Parathyroid adenoma (tissue), 2 donors: Measurements from ENCODE around the gene AFMID.

Source experiments
- H2AFZ ChIP-seq: fragments of 300-600 bp; sonication (generic); one replicate; pipeline ENCODE4 v1.7.0; 2017; ENCODE audit warnings: antibody characterized with exemption, mild to moderate bottlenecking
- H3K27ac ChIP-seq: fragments of 300-600 bp; sonication (generic); one replicate; pipeline ENCODE4 v1.7.0; 2017
- H3K27me3 ChIP-seq: fragments of 300-600 bp; sonication (generic); one replicate; pipeline ENCODE4 v1.7.0; 2017; ENCODE audit warnings: low read length; ENCODE audit not compliant: control insufficient read depth, insufficient read depth
- H3K36me3 ChIP-seq: fragments of 300-600 bp; sonication (generic); one replicate; pipeline ENCODE4 v1.7.0; 2017; ENCODE audit warnings: low read length; ENCODE audit not compliant: control insufficient read depth, insufficient read depth
- H3K4me1 ChIP-seq: fragments of 300-600 bp; sonication (generic); one replicate; pipeline ENCODE4 v1.7.0; 2017; ENCODE audit warnings: control low read depth
- H3K4me2 ChIP-seq: fragments of 300-600 bp; sonication (generic); one replicate; pipeline ENCODE4 v1.7.0; 2017; ENCODE audit warnings: low read length
- H3K4me3 ChIP-seq: fragments of 300-600 bp; sonication (generic); one replicate; pipeline ENCODE4 v1.7.0; 2017; ENCODE audit warnings: low read depth, low read length
- H3K79me2 ChIP-seq: fragments of 300-600 bp; sonication (generic); one replicate; pipeline ENCODE4 v1.7.0; 2017; ENCODE audit warnings: control low read depth
- H3K9ac ChIP-seq: fragments of 300-600 bp; sonication (generic); one replicate; pipeline ENCODE4 v1.7.0; 2017; ENCODE audit warnings: mild to moderate bottlenecking
- H3K9me3 ChIP-seq: fragments of 300-600 bp; sonication (generic); one replicate; pipeline ENCODE4 v1.7.0; 2017; ENCODE audit warnings: low read length; ENCODE audit not compliant: control insufficient read depth
- CTCF ChIP-seq: fragments of 300-600 bp; sonication (generic); IDR thresholded peaks from one replicate; pipeline ENCODE4 v1.7.0; 2017; ENCODE audit warnings: antibody characterized with exemption, mild to moderate bottlenecking
- donor health status: primary hyperparathyroidism.

The AFMID gene

DNA sequence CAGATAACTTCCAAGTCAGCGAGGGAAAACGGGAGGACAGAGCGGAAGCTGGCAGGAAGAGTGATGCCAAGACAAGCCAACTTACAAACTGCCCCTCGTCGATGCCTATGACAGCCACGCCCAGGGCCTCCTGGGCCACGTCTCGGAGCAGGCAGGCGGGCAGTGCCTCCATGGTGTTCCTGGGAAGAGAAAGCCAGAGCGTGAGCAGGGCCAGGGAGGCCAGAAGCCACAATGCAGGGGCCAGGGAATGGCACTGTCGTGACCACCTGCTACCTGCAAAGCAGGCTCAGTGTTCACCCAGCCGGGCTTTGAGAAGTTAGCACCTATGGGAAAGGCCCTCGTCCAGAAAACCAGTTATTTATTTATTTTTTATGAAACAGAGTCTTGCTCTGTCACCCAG lies 4.7 kb upstream of the AFMID start:
- no peak for TF ChIP-seq CTCF
- H3K4me2 ChIP-seq = no peak overlapping the region
- H2AFZ ChIP-seq = no peak overlapping the region
- no peaks in the 10 kb centered on the region for H3K27me3 ChIP-seq
- no peak overlapping the region for H3K27ac ChIP-seq
- no peak overlapping the region for H3K4me3 ChIP-seq
- H3K4me1 ChIP-seq = no peaks in the 10 kb centered on the region
- no peak overlapping the region for H3K9ac ChIP-seq
- peaks cover 3% of the 10 kb centered on the region for H3K79me2 ChIP-seq
- H3K36me3 ChIP-seq = no peaks in the 10 kb centered on the region
- H3K9me3 ChIP-seq = no peaks in the 10 kb centered on the region

DNA sequence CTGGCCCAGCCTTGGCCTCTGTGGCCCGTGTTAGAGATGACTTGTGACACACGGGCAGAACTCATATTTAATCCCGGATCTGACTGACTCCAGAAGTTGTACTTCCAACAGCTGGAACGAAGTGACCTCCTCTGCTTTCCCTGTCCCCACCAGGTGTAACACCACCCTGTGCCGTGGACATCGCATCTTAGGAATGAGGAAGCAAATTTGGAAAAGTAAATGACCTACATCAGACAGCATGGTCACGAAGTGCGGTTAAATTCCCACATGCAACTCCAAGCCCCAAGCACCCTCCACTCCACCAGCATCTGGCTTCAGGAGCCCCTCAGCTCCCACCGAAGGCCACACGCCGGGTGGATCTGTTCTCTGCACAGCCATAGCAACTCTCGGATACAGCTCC lies 3.2 kb upstream of the AFMID start:
- Histone ChIP-seq H2AFZ (no peak overlapping the region), H3K4me3 (no peak overlapping the region), H3K27ac (no peak overlapping the region), H3K4me1 (no peaks in the 10 kb centered on the region), H3K4me2 (no peak overlapping the region), H3K27me3 (no peaks in the 10 kb centered on the region), H3K79me2 (peaks cover 3% of the 10 kb centered on the region), H3K9me3 (no peaks in the 10 kb centered on the region), H3K36me3 (no peaks in the 10 kb centered on the region), H3K9ac (no peak overlapping the region)
- TF ChIP-seq CTCF = no peak

GRCh38 chr17:78184351-78184750 lies 2.8 kb upstream of the AFMID start:
- Histone ChIP-seq H3K27ac (no peak overlapping the region), H3K4me1 (no peaks in the 10 kb centered on the region)
- no peak for TF ChIP-seq CTCF

GRCh38 chr17:78184868-78185267 lies 2.3 kb upstream of the AFMID start:
- no peak overlapping the region for H2AFZ ChIP-seq
- no peak overlapping the region for H3K9ac ChIP-seq
- no peak overlapping the region for H3K4me3 ChIP-seq
- H3K27me3 ChIP-seq = no peaks in the 10 kb centered on the region
- no peaks in the 10 kb centered on the region for H3K4me1 ChIP-seq
- H3K9me3 ChIP-seq = no peaks in the 10 kb centered on the region
- peaks cover 3% of the 10 kb centered on the region for H3K79me2 ChIP-seq
- TF ChIP-seq CTCF = no peak
- no peaks in the 10 kb centered on the region for H3K36me3 ChIP-seq
- H3K27ac ChIP-seq = no peak overlapping the region
- H3K4me2 ChIP-seq = no peak overlapping the region

More at GRCh38 chr17:78184351-78184750, 2.8 kb upstream of the AFMID start:
- Histone ChIP-seq H3K9me3 (no peaks in the 10 kb centered on the region), H3K4me3 (no peak overlapping the region), H3K27me3 (no peaks in the 10 kb centered on the region), H3K4me2 (no peak overlapping the region), H2AFZ (no peak overlapping the region), H3K9ac (no peak overlapping the region), H3K36me3 (no peaks in the 10 kb centered on the region), H3K79me2 (peaks cover 3% of the 10 kb centered on the region)

DNA sequence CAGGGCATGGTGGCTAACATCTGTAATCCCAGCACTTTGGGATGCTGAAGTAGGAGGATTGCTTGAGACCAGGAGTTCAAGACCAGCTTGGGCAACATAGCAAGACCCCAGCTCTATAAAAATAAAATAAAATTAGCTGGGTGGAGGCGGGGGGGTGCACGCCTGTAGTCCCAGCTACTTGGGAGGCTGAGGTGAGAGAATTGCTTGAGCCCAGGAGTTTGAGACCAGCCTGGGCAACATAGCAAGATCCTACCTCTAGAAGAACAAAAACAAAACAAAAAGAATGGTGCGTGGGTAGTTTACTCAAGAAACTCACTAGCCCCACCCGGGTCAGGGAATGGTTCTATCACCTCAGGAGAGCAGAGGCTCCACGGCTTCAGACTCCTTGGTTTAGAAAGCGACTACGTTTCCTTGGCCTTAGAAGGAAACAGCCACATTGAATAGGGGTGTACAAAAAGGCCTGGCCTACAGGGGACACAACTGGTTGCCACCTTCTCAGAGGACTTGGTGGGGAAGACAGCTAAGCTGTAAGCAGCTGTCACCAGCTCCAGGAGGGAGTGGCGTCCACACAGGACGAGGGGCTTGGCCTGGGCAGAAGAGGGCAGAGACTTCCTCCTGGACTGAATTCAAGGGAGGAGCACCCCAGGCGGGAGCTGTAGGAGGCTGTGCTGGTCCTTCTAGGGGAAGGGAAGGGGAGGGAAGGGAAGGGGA lies 1.0 kb upstream of the AFMID start:
- no peaks in the 10 kb centered on the region for H3K9me3 ChIP-seq
- no peak overlapping the region for H3K9ac ChIP-seq
- peak overlapping the region; percentile 47 for H2AFZ ChIP-seq
- no peak for TF ChIP-seq CTCF
- no peaks in the 10 kb centered on the region for H3K36me3 ChIP-seq
- H3K27ac ChIP-seq = no peak overlapping the region
- no peaks in the 10 kb centered on the region for H3K27me3 ChIP-seq
- H3K4me2 ChIP-seq = no peak overlapping the region
- H3K4me3 ChIP-seq = no peak overlapping the region
- H3K4me1 ChIP-seq = no peaks in the 10 kb centered on the region
- H3K79me2 ChIP-seq = peaks cover 3% of the 10 kb centered on the region
